Duodenal mucosa (tissue), 2 donors: ENCODE data around the gene PPP1R14C.

Experiments used
- H3K27ac ChIP-seq: one replicate; pipeline ENCODE4 v1.7.0; 2013; ENCODE audit warnings: low read depth, low read length
- H3K27me3 ChIP-seq, 2 donors: one replicate each; pipeline ENCODE4 v1.7.0; 2013; ENCODE audit warnings: low read length in 2 of 2, control low read depth in 1 of 2; ENCODE audit not compliant: insufficient read depth in 2 of 2, control insufficient read depth in 1 of 2
- H3K36me3 ChIP-seq, 2 donors: one replicate each; pipeline ENCODE4 v1.7.0; 2013; ENCODE audit warnings: low read length in 2 of 2, control low read depth in 1 of 2; ENCODE audit not compliant: insufficient read depth in 2 of 2, control insufficient read depth in 1 of 2
- H3K4me1 ChIP-seq, 2 donors: one replicate each; pipeline ENCODE4 v1.7.0; 2013; ENCODE audit warnings: low read length in 2 of 2, control low read depth in 1 of 2; ENCODE audit not compliant: insufficient read depth in 2 of 2, control insufficient read depth in 1 of 2
- H3K4me3 ChIP-seq, 2 donors: one replicate each; pipeline ENCODE4 v1.7.0; 2013; ENCODE audit warnings: low read length in 2 of 2, low read depth in 1 of 2
- H3K9ac ChIP-seq, 2 donors: one replicate each; pipeline ENCODE4 v1.7.0; 2013; ENCODE audit warnings: low read length in 2 of 2, low read depth in 1 of 2
- H3K9me3 ChIP-seq, 2 donors: one replicate each; pipeline ENCODE4 v1.7.0; 2013; ENCODE audit warnings: low read length in 2 of 2, control low read depth in 1 of 2; ENCODE audit not compliant: control insufficient read depth in 1 of 2

The PPP1R14C gene

DNA sequence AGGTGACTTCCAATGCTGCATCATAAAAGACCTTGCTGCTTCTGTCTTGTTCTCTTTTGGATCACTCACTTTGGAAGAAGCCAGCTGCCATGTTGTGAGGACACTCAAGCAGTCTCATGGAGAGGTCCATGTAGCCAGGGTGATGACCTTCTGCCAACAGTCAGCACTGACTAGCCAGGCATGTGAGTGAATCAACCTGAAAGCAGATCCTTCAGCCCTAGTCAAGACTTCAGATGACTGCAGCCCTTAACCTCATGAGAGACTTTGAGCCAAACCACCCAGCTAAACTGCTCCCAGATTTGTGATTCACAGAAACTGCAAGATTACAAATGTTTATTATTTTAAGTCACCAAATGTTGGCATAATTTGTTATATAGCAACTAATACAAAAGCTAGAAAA is 140.0 kb downstream of the PPP1R14C start:
- H3K27ac ChIP-seq: no peak overlapping the region
- no peaks in the 10 kb centered on the region for H3K9me3 ChIP-seq
- no peaks in the 10 kb centered on the region for H3K4me1 ChIP-seq
- H3K9ac ChIP-seq: no peak overlapping the region
- H3K36me3 ChIP-seq: no peaks in the 10 kb centered on the region
- no peaks in the 10 kb centered on the region for H3K27me3 ChIP-seq
- no peak overlapping the region for H3K4me3 ChIP-seq

DNA sequence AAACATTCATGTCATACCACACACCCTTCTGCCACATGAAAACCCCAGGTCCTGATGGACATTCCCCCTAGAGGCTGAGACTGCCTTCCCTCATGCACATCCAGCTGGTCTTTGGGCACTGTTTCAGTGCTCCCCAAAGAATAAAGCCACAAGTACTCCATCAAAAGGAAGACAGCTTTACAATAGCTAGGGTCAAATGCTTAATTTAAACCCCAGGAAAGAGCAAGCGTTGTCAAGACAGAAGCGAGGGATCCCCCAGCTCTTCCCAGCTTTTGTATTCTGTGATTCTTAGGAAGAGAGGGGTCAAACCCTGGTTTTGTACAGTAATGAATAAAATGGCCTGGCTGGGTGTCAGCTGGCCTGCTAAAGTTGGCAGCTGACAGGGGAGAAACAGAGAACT is 143.6 kb downstream of the PPP1R14C start:
- no peak overlapping the region for H3K9ac ChIP-seq
- H3K27ac ChIP-seq: no peak overlapping the region
- H3K36me3 ChIP-seq: no peaks in the 10 kb centered on the region
- no peaks in the 10 kb centered on the region for H3K27me3 ChIP-seq
- no peaks in the 10 kb centered on the region for H3K4me1 ChIP-seq
- no peaks in the 10 kb centered on the region for H3K9me3 ChIP-seq
- no peak overlapping the region for H3K4me3 ChIP-seq

DNA sequence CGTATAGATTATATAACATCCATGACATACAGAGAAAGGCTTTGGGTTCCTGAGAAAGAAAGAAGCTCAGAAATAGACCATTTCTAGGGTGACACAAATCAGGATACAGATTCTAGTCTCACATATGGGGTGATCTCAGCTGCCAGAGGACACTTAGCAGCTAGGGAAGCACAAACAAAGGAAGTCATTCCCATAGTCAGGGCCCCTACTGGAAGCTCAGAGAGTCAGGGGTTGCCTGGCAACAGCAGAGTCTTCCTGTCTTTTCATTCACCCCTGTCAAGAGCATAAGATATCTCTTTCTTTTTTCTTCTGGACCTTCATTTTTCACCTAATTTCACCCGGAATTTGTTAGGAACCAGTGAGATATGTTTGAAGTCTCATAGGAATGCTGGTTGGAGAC is 144.1 kb downstream of the PPP1R14C start:
- Histone ChIP-seq H3K4me3 (no peak overlapping the region), H3K9me3 (no peaks in the 10 kb centered on the region), H3K36me3 (no peaks in the 10 kb centered on the region), H3K4me1 (no peaks in the 10 kb centered on the region), H3K9ac (no peak overlapping the region), H3K27ac (no peak overlapping the region), H3K27me3 (no peaks in the 10 kb centered on the region)

DNA sequence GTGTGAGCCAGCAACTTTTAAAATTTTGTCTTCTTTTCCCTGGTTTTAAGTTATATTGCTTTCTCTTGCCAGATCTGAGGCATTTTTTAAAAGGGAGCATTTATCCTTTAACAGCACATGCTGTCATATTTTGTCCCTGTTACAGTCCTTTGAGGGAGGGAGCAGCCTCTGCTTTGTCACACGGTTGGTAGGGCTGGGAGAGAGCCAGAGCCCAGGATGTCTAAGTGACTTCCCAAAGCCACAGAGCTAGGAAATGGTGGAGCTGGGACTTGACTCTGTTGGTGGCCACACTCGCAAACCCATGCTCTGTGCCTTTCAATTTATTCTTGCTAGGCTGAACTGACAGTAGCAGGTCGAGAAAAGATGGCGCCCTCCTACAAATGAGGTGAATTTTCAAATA is 145.6 kb downstream of the PPP1R14C start:
- Histone ChIP-seq H3K27ac (no peak overlapping the region), H3K4me1 (no peaks in the 10 kb centered on the region), H3K27me3 (no peaks in the 10 kb centered on the region), H3K36me3 (no peaks in the 10 kb centered on the region), H3K9ac (no peak overlapping the region), H3K9me3 (no peaks in the 10 kb centered on the region), H3K4me3 (no peak overlapping the region)

DNA sequence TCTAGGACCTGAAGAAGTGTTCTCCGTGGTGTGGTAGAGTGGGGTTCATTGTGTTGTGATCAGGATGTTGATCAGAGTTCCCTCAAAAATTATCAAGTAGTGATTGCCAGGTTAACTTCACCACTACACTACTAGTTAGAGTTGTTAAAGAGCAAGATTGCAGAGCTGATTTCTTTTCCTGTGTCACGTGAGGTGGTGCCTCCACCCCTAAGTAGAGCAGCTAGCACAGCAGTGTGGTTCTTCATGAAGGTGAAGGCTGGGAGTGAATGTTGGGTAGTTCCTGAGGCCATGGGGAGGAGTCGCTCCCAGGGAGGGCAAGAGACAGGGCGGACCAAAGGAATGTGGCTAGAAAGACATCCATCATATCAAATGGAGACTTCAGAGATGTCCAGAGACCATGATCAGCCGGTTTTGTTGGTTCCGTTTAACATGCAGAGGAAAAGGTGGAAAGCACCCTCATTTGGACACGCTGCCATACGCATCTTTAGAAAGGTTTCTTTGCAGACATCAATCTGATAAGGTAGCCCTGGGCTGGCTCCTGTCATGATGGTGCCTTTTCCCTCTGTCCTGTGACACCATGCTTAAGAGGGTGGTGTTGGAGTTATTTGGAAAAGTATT is 146.7 kb downstream of the PPP1R14C start:
- Histone ChIP-seq H3K27me3 (no peaks in the 10 kb centered on the region), H3K9ac (no peak overlapping the region), H3K9me3 (no peaks in the 10 kb centered on the region), H3K36me3 (no peaks in the 10 kb centered on the region), H3K4me1 (no peaks in the 10 kb centered on the region), H3K27ac (no peak overlapping the region), H3K4me3 (no peak overlapping the region)

DNA sequence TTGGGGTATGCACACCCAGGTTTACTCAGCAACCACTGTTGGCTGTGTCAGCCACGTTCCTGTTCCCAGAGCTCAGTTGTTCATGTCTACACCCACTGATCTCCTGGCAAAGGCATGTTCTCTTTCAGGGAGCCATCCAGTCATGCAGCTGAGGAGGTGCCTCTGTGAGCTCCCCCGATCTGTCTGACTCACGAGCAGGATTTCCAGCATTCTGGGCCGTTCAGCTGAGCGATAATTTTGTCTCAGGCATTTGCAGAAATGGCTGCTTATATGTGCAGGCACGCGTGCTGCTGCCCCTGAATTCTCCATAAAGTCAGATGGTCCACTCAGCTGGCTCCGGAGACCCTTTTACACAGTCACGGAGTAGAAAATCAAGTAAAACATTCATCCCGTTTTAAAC is 147.6 kb downstream of the PPP1R14C start:
- H3K27me3 ChIP-seq: no peaks in the 10 kb centered on the region
- H3K4me1 ChIP-seq: no peaks in the 10 kb centered on the region
- H3K9me3 ChIP-seq: no peaks in the 10 kb centered on the region
- H3K36me3 ChIP-seq: no peaks in the 10 kb centered on the region
- H3K4me3 ChIP-seq: no peak overlapping the region
- no peak overlapping the region for H3K9ac ChIP-seq
- no peak overlapping the region for H3K27ac ChIP-seq

DNA sequence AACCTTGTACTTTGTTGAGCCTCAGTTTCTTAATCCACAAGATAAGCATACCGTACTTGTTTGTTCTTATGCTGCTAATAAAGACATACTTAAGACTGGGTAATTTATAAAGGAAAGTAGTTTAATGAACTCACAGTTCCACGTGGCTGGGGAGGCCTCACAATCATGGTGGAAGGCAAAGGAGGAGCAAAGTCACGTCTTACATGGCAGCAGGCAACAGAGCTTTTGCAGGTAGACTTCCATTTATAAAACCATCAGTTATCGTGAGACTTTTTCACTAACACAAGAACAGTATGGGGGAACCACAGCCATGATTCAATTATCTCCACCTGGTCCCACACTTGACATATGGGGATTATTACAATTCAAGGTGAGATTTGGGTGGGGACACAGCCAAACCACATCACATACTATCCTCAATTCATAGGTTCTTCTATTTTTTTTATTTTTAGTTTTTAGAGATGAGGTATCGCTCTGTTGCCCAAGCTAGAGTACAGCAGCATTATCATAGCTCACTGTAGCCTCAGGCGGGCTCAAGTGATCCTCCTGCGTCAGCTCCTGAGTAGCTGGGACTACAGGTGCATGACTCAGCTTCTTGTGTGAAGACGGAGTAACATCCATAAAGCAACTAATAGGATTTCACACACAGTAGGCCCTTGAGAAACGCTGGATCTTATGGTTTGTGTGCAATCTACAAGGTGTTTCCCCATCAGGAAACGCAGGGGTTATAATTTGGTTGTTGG is 149.3 kb downstream of the PPP1R14C start:
- Histone ChIP-seq H3K36me3 (no peaks in the 10 kb centered on the region), H3K4me1 (no peaks in the 10 kb centered on the region), H3K9me3 (peaks cover 2 to 3% of the 10 kb centered on the region in 2 donors), H3K9ac (no peak overlapping the region), H3K27me3 (no peaks in the 10 kb centered on the region), H3K27ac (no peak overlapping the region), H3K4me3 (no peak overlapping the region)

DNA sequence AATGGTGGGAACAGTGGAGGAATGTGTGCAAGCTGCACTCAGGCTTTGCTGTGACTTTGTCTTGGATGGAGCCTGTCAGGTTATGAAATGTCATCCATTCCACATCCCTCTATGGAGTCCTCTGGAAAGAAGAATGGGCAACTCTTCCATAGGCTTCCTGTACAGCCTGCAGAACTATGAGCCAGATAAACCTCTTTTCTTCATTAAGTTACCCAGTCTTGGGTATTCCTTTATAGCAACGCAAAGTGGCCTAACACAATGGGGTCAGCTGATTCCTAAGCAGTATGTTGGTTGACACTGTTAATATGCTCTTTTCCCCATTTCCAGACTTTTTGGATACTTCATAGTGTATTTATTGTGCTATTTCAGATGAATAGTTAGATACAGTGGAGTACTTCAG is 150.2 kb downstream of the PPP1R14C start:
- Histone ChIP-seq H3K27me3 (no peaks in the 10 kb centered on the region), H3K4me3 (no peak overlapping the region), H3K9ac (no peak overlapping the region)

DNA sequence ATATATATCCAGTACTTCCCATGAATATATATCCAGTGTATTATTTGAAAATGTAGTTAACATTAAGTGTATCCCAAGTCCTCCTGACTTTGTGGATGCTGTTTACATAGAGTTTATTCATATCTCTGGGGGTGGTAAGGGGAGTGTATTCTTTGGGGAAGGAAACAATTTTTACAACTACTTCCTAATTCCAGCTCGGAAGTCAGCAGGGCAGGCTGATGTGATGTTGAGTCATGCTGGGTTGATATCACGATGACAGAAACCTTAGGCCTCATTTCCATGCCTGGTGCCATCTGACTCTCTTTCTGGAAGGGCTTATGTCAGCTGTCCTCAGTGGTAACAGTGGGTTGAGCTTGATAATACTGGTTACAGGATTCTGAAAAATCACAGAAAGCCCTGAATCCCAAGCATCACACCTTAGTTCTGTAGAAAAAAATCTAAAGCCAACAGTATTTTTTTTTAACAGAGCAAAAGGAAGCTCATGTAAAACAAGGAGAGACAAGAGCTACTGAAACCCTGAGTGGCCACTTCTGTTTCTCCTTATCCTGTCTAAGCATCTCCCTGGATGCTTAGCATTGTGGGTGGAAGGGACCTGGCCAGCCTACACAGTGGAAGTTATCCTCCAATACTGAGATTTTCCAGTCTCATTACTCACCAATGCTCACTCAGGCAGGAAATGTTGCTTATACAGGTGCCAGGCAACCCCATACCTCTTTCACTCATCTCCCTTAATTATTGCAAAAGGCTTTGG is 150.8 kb downstream of the PPP1R14C start:
- Histone ChIP-seq H3K4me3 (no peak overlapping the region), H3K27ac (no peak overlapping the region), H3K36me3 (no peaks in the 10 kb centered on the region), H3K9me3 (peaks cover 12 to 13% of the 10 kb centered on the region in 2 donors), H3K4me1 (no peaks in the 10 kb centered on the region), H3K27me3 (no peaks in the 10 kb centered on the region), H3K9ac (no peak overlapping the region)

More for the DNA sequence above, 150.2 kb downstream of the PPP1R14C start:
- Histone ChIP-seq H3K36me3 (no peaks in the 10 kb centered on the region), H3K9me3 (peaks cover 10 to 12% of the 10 kb centered on the region in 2 donors), H3K4me1 (no peaks in the 10 kb centered on the region), H3K27ac (no peak overlapping the region)

DNA sequence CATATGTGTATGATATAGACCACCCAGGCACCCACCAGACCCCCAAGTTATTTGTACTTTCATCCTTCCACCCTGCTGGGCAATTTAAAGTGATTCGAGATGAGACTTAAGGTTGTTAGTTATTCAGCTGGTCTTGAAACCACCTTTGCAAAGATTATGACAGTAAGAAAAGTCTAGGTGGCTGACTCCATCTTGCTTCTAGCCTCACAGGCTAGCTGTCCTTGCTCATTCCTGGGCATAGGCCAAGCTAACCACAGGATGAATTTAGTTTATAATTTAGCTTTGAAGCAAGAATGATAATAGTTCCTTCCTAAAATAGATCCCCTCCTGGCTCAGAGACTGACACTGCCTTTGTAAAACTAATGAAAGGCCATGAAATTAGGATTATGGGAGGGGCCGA is 154.0 kb downstream of the PPP1R14C start:
- Histone ChIP-seq H3K4me3 (no peak overlapping the region), H3K9ac (no peak overlapping the region), H3K27me3 (no peaks in the 10 kb centered on the region), H3K4me1 (peaks cover 1 to 2% of the 10 kb centered on the region in 2 donors), H3K27ac (no peak overlapping the region), H3K9me3 (peaks cover 12 to 13% of the 10 kb centered on the region in 2 donors), H3K36me3 (no peaks in the 10 kb centered on the region)
